Measurements from ENCODE around the gene ZNF438.
"Not testable (repeated sequence)": the region's sequence is repeated elsewhere in the genome, so short reads cannot be mapped to it uniquely, and the experiment has no call there.

Gene ZNF438

DNA sequence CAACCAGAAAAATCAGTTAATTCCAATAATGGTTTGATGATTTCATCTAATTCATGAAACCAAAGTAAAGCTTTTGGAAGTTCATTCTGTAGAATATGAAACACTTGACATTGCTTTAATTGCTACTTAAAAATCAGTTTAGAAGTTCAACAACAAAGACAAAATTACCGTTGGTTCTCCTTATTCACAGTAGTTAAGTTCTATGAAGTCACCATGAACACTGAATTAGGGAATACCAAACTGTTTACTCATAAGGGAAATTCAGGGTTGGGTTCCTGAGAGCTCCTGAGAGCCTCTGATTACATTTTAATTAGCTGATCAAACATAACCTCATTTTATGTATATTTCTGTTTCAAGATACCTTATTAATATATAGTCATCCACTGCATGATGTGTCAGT, 46.2 kb downstream of the ZNF438 start:
- no peak for DNase-seq (ENCODE audit: low read depth)

GRCh38 chr10:30984563-30985328, 46.9 kb downstream of the ZNF438 start:
- DNase-seq (ENCODE audit: low read depth) = peak; percentile 48

- DNase-seq (ENCODE audit: low read depth) = not testable (repeated sequence)
Measured at GRCh38 chr10:30983209-30983608, 48.5 kb downstream of the ZNF438 start.

GRCh38 chr10:30980951-30981616, 50.6 kb downstream of the ZNF438 start:
- DNase-seq (ENCODE audit: low read depth) = peak; percentile 76

DNA sequence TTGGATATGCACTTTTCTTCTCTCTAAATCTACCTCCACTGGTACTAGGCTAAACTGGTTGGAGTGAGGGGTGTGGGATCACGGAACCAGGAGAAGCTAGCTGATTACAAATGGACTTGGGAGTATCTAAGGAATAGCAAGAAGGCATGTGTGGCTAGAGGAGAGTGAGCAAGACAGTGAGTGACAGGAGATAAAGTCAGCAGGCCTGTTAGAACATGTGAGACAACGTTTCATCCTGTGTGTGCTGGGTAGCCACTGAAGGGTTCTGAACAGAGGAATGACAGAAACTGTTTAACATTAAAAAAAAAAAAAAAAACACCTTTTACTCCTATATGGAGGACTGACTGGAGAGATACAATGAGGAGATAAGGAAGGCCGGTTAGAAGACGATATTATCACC, 51.7 kb downstream of the ZNF438 start:
- no peak for DNase-seq (ENCODE audit: low read depth)

GRCh38 chr10:30978843-30979242, 52.8 kb downstream of the ZNF438 start:
- no peak for DNase-seq (ENCODE audit: low read depth)

- no peak for DNase-seq (ENCODE audit: low read depth)
Measured at GRCh38 chr10:30977385-30977784, 54.3 kb downstream of the ZNF438 start.

DNA sequence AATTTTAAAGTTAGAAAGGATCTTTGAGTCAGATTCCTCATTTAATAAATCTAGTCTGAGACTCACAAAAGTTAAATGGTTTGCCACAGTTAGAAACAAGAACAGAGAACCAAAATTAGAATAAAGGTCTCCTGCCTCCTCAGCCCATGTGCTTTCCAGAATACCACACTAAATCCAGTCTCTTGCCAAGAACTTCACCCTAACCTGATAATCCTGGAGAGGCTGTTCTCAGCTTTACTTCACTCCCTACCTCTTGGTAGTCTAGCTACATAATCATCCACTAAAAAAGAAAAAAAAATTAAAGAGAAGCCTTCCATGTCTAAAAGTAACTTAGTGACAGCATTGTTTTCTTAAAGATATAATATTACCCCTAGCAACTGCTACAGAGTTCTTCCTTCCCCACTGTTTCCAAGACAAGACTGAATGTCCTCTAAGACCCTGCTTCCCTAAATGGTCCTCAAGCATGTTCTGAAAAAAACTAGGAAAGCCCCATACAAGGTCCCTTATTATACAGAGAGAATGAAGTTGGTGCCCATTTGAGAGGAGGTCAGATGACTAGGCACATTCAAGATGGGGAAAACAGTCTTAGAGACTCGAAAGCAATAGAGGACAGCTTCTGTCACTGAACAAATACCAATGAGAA, 56.8 kb downstream of the ZNF438 start:
- no peak for DNase-seq (ENCODE audit: low read depth)

DNA sequence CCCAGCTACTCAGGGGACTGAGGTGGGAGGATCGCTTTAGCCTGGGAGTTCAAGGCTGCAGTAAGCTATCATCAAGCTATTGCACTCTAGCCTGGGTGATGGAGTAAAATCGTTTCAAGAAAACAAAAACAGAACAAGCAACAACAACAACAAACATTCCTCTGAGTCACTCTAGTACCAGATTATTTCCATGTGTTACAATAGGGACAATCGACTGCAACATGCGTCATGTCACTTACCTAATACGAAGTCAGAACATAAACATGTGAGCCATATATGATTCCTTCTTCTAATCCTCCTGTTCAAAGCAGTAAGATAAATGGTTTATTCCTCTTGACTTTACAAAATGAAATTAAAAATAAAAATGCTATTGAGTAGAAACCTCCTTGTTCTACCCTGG, 57.3 kb downstream of the ZNF438 start:
- DNase-seq (ENCODE audit: low read depth) = no peak

GRCh38 chr10:30973737-30974136, 57.9 kb downstream of the ZNF438 start:
- DNase-seq (ENCODE audit: low read depth) = no peak

DNA sequence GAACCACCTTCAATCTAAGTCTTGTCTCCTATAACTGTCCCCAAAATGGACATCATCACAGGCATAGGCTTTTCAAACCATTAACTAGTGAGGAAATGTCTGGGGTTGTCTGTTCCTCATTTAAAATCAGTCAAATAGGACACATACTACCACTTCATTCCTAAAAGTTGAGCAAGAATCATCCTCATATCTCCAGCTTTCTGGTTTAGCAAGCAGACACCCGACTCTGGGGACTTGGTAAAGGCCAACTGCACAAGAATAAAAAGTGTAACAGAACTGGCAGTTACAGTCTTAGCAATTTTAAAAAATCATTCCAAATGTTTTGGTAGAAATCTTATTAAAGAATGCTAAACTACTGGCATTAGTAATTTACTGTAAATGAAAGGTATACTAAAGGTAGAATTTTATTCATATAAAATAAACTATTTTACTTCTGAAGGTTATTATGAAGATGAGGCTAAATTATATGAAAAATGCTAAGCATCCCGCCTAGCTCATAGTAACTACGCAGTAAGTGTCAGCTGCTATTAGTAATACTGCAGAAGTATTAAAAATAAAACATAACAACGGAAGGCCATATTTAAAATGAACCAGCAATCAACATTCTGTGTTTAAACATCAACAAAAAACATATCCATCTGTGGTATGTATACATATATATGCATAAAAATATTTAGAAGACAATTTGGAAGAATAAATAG, 60.8 kb downstream of the ZNF438 start:
- DNase-seq (ENCODE audit: low read depth) = peak; percentile 37

DNA sequence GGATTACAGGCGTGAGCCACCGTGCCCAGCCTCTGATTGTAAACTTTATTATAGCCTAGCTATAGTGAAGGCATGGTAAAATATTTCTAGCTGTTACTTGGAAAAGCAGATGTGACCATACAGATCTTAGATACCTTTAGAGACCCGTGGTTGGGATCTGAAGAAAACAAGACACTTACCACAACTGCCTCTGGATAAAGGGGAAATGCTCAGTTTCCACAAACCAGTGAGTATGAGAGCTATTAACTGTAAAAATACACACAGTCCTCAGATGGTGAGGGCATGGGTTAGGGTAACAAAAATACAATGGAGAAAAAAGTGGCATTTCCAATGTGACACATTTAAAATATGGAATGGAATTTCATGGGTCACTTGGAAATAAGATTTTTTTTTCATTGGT, 63.0 kb downstream of the ZNF438 start:
- DNase-seq (ENCODE audit: low read depth) = no peak

DNA sequence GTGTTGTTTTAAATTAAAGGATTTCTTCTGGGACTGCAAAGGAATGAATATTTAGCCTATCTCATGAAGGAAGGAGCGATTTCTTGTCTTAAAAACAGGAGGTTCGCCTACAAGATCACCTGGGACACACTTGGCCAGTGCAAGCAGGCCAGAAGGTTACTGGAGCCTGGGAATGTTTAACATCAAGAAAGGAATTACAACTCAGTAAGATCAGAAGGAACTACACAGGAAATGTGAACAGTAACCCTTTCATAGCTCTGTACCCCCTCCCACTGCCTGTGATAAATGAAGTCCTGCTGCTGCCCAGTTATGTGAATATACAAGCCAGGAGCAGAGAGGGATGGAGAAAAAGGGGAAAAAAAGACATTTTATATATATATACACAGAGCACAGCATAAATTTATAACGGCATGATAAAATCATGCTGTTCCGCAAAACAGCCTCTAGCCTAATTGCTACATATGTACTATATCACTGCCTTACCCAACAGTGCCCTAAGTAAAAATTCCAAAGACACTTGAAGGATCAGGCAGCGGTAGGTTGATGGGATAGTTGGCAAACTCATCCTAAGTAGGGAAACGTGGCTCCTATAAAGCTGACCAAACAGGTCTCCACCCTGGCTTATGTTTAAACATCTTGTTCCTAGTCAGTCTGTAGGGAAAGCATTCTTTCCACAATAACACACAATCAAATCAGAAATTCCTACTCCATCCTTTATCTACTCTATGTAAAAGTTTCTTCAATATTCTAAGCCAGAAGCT, 63.8 kb downstream of the ZNF438 start:
- no peak for DNase-seq (ENCODE audit: low read depth)

GRCh38 chr10:30963992-30964930, 67.4 kb downstream of the ZNF438 start:
- no peak for DNase-seq (ENCODE audit: low read depth)

DNA sequence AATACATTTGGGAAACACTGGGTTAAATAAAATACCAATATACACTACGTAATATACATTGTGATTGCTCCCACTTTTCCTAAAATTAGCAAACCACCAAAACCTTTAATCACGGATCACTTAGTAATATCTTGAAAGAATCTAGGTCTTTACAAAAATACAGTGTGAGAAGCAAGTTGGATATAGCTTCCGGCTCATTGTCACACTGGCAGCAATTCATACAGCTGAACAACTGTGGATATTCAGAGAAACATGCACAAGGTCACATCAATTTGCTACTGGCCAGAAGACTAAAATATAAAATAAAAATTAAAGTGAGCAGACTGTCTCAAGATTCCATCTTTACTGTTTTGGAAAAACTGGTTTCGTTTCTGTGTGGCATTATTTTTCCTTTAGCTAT, 69.1 kb downstream of the ZNF438 start:
- DNase-seq (ENCODE audit: low read depth) = no peak

GRCh38 chr10:30959836-30960210, 71.8 kb downstream of the ZNF438 start:
- DNase-seq (ENCODE audit: low read depth) = no peak

DNA sequence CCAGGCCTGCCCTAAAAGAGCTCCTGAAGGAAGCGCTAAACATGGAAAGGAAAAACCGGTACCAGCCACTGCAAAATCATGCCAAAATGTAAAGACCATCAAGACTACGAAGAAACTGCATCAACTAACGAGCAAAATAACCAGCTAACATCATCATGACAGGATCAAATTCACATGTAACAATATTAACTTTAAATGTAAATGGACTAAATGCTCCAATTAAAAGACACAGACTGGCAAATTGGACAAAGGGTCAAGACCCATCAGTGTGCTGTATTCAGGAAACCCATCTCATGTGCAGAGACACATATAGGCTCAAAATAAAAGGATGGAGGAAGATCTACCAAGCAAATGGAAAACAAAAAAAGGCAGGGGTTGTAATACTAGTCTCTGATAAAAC, 82.4 kb downstream of the ZNF438 start:
- DNase-seq (ENCODE audit: low read depth) = not testable (repeated sequence)

- no peak for DNase-seq (ENCODE audit: low read depth)
Measured at GRCh38 chr10:30944005-30944404, 87.7 kb downstream of the ZNF438 start.

GRCh38 chr10:30943451-30943850, 88.2 kb downstream of the ZNF438 start:
- no peak for DNase-seq (ENCODE audit: low read depth)

GRCh38 chr10:30940256-30940655, 91.4 kb downstream of the ZNF438 start:
- DNase-seq (ENCODE audit: low read depth) = no peak

Measured in GM04503 (cell line).